ENCODE data around the gene CSNK1G1. TPM values are rescaled to one million over a fixed set of nuclear protein-coding genes. Genes with fewer than 3 reads are reported as not detected.

CSNK1G1 gene
- total RNA-seq, 1 donor from 2014 or later, result 23.5 TPM

GRCh38 chr15:64216730-64217428 is 139.1 kb downstream of the CSNK1G1 start:
- TF ChIP-seq, protein P1, sequence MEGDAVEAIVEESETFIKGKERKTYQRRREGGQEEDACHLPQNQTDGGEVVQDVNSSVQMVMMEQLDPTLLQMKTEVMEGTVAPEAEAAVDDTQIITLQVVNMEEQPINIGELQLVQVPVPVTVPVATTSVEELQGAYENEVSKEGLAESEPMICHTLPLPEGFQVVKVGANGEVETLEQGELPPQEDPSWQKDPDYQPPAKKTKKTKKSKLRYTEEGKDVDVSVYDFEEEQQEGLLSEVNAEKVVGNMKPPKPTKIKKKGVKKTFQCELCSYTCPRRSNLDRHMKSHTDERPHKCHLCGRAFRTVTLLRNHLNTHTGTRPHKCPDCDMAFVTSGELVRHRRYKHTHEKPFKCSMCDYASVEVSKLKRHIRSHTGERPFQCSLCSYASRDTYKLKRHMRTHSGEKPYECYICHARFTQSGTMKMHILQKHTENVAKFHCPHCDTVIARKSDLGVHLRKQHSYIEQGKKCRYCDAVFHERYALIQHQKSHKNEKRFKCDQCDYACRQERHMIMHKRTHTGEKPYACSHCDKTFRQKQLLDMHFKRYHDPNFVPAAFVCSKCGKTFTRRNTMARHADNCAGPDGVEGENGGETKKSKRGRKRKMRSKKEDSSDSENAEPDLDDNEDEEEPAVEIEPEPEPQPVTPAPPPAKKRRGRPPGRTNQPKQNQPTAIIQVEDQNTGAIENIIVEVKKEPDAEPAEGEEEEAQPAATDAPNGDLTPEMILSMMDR (IDR thresholded peaks at IDR 0.05; ENCODE audit: insufficient read depth, low read length, poor library complexity, severe bottlenecking), result no peak
- Histone ChIP-seq H3K27me3 (ENCODE audit: control insufficient read depth, insufficient read depth, low read length) (no peaks in the 10 kb centered on the region), H3K36me3 (ENCODE audit: control insufficient read depth, insufficient read depth, low read length) (no peaks in the 10 kb centered on the region), H3K4me3 (ENCODE audit: low read depth, low read length) (no peak overlapping the region)
- DNase-seq (ENCODE audit: low read depth), result no peak

- TF ChIP-seq, protein P1 (IDR thresholded peaks at IDR 0.05; ENCODE audit: insufficient read depth, low read length, poor library complexity, severe bottlenecking), result no peak
- no peak overlapping the region for H3K4me3 ChIP-seq (ENCODE audit: low read depth, low read length)
- DNase-seq (ENCODE audit: low read depth), result no peak
Measured at GRCh38 chr15:64216196-64216595, 139.8 kb downstream of the CSNK1G1 start.

DNA sequence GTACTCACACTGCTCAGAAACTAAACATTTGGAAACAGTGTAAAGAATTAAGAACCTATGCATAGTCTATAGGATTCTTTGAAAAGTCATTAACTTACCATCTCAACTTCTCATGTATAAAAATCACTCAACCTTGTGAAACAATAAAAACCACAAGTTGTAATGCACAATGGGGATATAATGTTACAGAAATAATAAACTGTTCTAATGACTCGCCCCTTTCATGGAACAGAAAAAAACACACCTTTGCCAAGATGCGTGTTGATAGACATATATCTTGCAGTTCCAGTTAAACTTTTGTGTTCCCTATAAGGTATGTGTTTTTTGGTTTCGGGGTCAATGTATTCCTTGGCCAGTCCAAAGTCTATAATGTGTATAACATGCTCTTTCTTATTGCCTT is 142.3 kb downstream of the CSNK1G1 start:
- no peak for DNase-seq (ENCODE audit: low read depth)
- no peaks in the 10 kb centered on the region for H3K36me3 ChIP-seq (ENCODE audit: control insufficient read depth, insufficient read depth, low read length)
- no peaks in the 10 kb centered on the region for H3K27me3 ChIP-seq (ENCODE audit: control insufficient read depth, insufficient read depth, low read length)
- no peak overlapping the region for H3K4me3 ChIP-seq (ENCODE audit: low read depth, low read length)
- TF ChIP-seq, protein P1 (IDR thresholded peaks at IDR 0.05; ENCODE audit: insufficient read depth, low read length, poor library complexity, severe bottlenecking), result no peak

More at GRCh38 chr15:64216196-64216595, 139.8 kb downstream of the CSNK1G1 start:
- Histone ChIP-seq H3K27me3 (ENCODE audit: control insufficient read depth, insufficient read depth, low read length) (no peaks in the 10 kb centered on the region), H3K36me3 (ENCODE audit: control insufficient read depth, insufficient read depth, low read length) (no peaks in the 10 kb centered on the region)

DNA sequence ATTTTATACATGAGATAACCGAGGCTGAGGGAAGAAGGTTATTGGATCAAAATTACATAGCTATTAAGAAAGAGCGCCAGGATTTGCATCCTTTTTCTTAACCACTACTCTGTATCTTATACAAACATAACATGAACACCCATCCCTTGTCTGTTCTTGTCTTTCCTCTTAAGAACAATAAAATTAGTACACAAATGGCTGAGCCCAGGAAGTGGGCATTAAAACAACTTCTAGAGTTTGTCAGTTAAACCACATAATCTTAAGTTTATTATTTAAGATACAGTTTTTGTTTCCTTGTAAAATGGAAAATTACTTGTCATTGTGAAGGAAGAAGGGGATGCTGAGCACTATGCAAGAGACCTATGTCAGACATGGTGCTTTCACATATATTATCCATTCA is 144.3 kb downstream of the CSNK1G1 start:
- Histone ChIP-seq H3K4me3 (ENCODE audit: low read depth, low read length) (no peak overlapping the region), H3K27me3 (ENCODE audit: control insufficient read depth, insufficient read depth, low read length) (no peaks in the 10 kb centered on the region), H3K36me3 (ENCODE audit: control insufficient read depth, insufficient read depth, low read length) (no peaks in the 10 kb centered on the region)
- TF ChIP-seq, protein P1 (IDR thresholded peaks at IDR 0.05; ENCODE audit: insufficient read depth, low read length, poor library complexity, severe bottlenecking), result no peak
- no peak for DNase-seq (ENCODE audit: low read depth)

GRCh38 chr15:64210371-64210770 is 145.6 kb downstream of the CSNK1G1 start:
- Histone ChIP-seq H3K36me3 (ENCODE audit: control insufficient read depth, insufficient read depth, low read length) (no peaks in the 10 kb centered on the region), H3K4me3 (ENCODE audit: low read depth, low read length) (no peak overlapping the region), H3K27me3 (ENCODE audit: control insufficient read depth, insufficient read depth, low read length) (no peaks in the 10 kb centered on the region)
- no peak for DNase-seq (ENCODE audit: low read depth)
- TF ChIP-seq, protein P1 (IDR thresholded peaks at IDR 0.05; ENCODE audit: insufficient read depth, low read length, poor library complexity, severe bottlenecking), result no peak
